ENCODE data around the gene RGS5. TPM values are rescaled to one million over a fixed set of nuclear protein-coding genes. Genes with fewer than 3 reads are reported as not detected.

The RGS5 gene
- total and polyA plus RNA-seq, 8 donors = 29.4 to 314 (median 127) TPM

- Histone ChIP-seq H3K9me3 (no peaks in the 10 kb centered on the region), H3K4me1 (peaks cover 0 to 20% (median 10%) of the 10 kb centered on the region in 4 donors), H3K4me3 (no peak overlapping the region), H3K27me3 (no peaks in the 10 kb centered on the region), H3K27ac (no peak overlapping the region), H3K36me3 (no peaks in the 10 kb centered on the region)
- intact Hi-C loops (cut with DNase I; ENCODE audit: low total_unique reads) = loop anchor here (10.0 kb wide), 1 partner anchor 77 kb away; no protein-coding TSS in a partner anchor
- no peak for DNase-seq
- WGBS, 5 donors = 64 to 89% (median 74%) methylated on average over 2 of the region's 2 CpGs
- TF ChIP-seq CTCF (IDR thresholded peaks at IDR 0.05) (no peak), EP300 (IDR thresholded peaks at IDR 0.05) (no peak), POLR2A (IDR thresholded peaks at IDR 0.05) (no peak), POLR2AphosphoS5 (IDR thresholded peaks at IDR 0.05) (no peak)
Measured at GRCh38 chr1:163161337-163161736, 41.4 kb downstream of the RGS5 start.

- H3K27ac ChIP-seq = no peak overlapping the region
- 90 to 94% (median 93%) methylated on average over 5 of the region's 5 CpGs for WGBS, 5 donors
- no peaks in the 10 kb centered on the region for H3K27me3 ChIP-seq
- TF ChIP-seq CTCF (IDR thresholded peaks at IDR 0.05) (no peak), POLR2AphosphoS5 (IDR thresholded peaks at IDR 0.05) (no peak), POLR2A (IDR thresholded peaks at IDR 0.05) (no peak), EP300 (IDR thresholded peaks at IDR 0.05) (no peak)
- no peak for DNase-seq
- intact Hi-C loops (cut with DNase I; ENCODE audit: low total_unique reads) = no loop called here
- no peak overlapping the region for H3K4me3 ChIP-seq
- H3K4me1 ChIP-seq = no peaks in the 10 kb centered on the region
- peaks cover 0 to 6% (median 5%) of the 10 kb centered on the region in 4 donors for H3K36me3 ChIP-seq
- H3K9me3 ChIP-seq = no peaks in the 10 kb centered on the region
Measured at GRCh38 chr1:163155606-163156005, 47.1 kb downstream of the RGS5 start.

- H3K4me3 ChIP-seq = no peak overlapping the region
- H3K36me3 ChIP-seq = peaks cover 0 to 6% (median 5%) of the 10 kb centered on the region in 4 donors
- intact Hi-C loops (cut with DNase I; ENCODE audit: low total_unique reads) = no loop called here
- no peak for TF ChIP-seq POLR2AphosphoS5 (IDR thresholded peaks at IDR 0.05)
- TF ChIP-seq CTCF (IDR thresholded peaks at IDR 0.05) = no peak
- no peak for TF ChIP-seq POLR2A (IDR thresholded peaks at IDR 0.05)
- no peak for TF ChIP-seq EP300 (IDR thresholded peaks at IDR 0.05)
- no peak for DNase-seq
- H3K27ac ChIP-seq = no peak overlapping the region
- 76 to 98% (median 86%) methylated on average over 2 of the region's 2 CpGs for WGBS, 5 donors
- H3K4me1 ChIP-seq = no peaks in the 10 kb centered on the region
- no peaks in the 10 kb centered on the region for H3K27me3 ChIP-seq
- H3K9me3 ChIP-seq = no peaks in the 10 kb centered on the region
Measured at GRCh38 chr1:163148911-163149310, 53.8 kb downstream of the RGS5 start.

GRCh38 chr1:163147019-163147418 lies 55.7 kb downstream of the RGS5 start:
- intact Hi-C loops (cut with DNase I; ENCODE audit: low total_unique reads) = no loop called here
- 92 to 98% (median 96%) methylated on average over 3 of the region's 3 CpGs for WGBS, 5 donors
- Histone ChIP-seq H3K27ac (no peak overlapping the region), H3K36me3 (peaks cover 0 to under 1% (median under 1%) of the 10 kb centered on the region in 4 donors), H3K9me3 (no peaks in the 10 kb centered on the region), H3K27me3 (no peaks in the 10 kb centered on the region), H3K4me3 (no peak overlapping the region), H3K4me1 (no peaks in the 10 kb centered on the region)
- DNase-seq = no peak
- TF ChIP-seq EP300 (IDR thresholded peaks at IDR 0.05) (no peak), CTCF (IDR thresholded peaks at IDR 0.05) (no peak), POLR2AphosphoS5 (IDR thresholded peaks at IDR 0.05) (no peak), POLR2A (IDR thresholded peaks at IDR 0.05) (no peak)
